SIG-M5 treated with dmso at 0.1 percent for 504 hours (cell line): ENCODE results near the gene FYCO1.
A peak's percentile ranks its signal among the peaks of the same experiment; 100 is the strongest.

Experiments used
- DNase-seq: peaks from one replicate; lab custom pipeline; 2025; ENCODE audit not compliant: unreplicated experiment; lab: John Stamatoyannopoulos, UW

The FYCO1 gene

DNA sequence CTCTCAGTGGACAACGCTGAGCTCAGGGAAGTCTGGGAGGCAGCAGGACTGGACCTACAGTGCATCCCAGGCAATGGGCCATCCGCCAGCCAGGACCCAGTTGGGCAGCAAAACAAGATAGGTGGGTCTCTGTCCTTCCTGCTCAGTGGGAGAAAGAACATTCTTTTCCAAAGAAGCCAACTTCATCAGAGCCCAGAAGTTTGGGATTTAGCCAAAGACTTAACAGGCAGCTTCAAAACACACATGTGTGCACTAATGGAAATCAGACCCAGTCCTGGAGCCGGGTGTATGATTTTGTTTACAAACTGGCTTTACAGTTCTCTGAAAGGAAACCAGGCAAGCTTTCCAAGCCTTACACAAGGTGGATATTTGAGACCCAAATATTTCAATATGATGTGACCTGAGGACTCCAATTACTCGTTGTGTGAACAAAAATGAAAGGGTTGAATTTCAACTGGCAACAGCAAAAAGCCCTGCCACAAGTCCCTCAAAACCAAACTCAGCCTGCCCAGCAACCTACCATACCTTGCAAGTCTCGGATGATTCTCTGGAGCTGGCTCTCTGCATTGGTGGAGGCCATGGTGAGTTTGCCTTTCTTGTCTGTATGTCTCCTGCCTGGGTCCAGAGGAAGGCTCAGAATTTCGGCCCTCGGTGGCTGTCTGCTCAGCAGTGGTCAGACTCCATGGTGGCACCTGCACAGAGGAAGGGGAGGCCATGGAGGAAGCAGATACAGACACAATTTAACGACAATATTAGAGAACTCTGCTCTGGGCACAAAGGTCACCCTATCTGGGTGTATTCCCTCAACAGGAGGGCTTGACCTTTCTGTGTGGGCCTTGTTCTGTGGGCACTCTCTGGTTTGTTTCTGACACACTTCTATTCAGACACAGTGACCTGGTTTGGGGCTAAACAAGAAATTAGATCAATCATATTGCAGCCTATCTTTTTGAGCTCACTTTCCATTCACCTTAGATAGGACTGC lies 11.0 kb downstream of the FYCO1 start:
- DNase-seq: no peak

DNA sequence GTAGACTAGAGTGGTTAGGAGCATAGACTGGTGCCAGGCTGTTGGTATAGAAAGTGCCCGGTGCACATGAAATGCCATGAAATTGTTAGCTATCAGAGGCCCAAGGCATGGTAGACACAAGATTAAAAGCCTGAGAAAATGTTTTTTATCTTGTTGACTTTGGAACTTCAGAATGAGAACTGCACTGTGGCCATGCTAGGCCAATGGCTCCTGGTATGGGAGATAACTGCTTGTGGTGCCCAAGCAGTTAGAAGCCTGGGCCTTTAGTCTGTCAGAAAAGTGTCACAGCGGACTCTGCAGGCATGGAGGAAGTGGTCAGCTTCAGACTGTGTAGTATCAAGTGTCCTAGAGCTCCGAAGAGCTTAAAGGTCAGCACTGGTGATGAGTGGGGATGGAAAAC lies 11.9 kb downstream of the FYCO1 start:
- no peak for DNase-seq

- DNase-seq: no peak
Observed at GRCh38 chr3:45981346-45982074, 14.1 kb downstream of the FYCO1 start.

DNA sequence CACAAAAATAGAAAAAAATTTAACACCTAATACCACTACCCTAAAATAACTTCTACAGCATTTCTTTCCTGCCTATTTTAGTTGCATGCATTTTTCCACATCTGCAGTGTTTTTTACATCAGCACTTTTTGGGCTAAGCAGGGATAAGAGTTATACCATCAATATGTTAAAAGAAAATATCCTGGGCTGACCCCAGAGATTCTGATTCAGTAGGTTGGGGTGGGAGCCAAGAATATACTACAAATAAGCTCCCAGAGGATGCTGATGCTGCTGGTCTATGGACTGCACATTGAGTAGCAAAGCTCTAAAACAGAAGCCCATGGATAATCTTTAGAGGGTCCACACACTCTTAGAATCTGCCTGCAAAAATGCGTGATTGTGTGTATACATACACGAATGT lies 14.8 kb downstream of the FYCO1 start:
- DNase-seq: no peak

DNA sequence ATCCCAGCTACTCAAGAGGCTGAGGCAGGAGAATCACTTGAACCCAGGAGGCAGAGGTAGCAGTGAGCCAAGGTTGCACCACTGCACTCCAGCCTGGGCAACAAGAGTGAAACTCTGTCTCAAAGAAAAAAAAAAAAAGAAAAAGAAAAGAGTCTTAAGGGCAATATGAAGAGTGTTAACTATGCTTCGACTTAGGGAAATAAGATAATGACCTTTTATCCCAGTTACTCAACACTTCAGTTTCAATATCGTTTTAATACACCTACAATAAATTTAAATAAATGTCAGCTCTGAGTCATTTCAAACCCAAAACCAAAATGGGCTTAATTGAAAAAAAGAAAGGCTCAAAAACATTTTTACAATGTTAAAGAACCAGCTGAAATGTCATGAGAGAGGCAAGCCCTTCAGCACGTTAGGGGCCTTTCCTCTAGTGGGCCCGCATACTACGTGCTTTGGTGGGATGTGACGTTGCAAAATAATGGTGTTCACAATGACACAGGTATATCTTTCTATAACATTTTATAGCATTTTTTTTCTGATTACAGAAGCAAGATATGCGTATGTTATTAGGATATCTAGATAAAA lies 15.3 kb downstream of the FYCO1 start:
- DNase-seq: no peak

DNA sequence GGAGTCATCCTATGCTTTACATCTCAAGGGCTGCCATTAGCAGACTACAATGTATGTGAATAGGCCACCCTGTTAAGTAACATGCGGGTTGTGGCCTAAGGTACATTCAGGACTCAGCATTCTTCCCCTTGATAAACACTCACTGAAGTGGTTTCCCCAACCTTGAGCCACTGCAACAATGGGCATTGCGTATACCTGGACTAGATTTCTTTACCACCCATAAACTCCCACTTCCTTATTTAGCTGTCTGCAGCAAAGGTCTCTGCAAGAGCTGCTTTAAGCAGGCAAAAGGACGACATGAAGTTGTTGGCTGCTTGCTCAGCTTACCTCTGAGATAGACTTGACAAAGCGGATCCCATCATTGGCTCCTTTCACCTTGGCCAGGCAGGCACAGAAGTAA lies 16.2 kb downstream of the FYCO1 start:
- DNase-seq: peak; percentile 6

- DNase-seq: peak; percentile 10
Observed at GRCh38 chr3:45978006-45978761, 17.4 kb downstream of the FYCO1 start.

DNA sequence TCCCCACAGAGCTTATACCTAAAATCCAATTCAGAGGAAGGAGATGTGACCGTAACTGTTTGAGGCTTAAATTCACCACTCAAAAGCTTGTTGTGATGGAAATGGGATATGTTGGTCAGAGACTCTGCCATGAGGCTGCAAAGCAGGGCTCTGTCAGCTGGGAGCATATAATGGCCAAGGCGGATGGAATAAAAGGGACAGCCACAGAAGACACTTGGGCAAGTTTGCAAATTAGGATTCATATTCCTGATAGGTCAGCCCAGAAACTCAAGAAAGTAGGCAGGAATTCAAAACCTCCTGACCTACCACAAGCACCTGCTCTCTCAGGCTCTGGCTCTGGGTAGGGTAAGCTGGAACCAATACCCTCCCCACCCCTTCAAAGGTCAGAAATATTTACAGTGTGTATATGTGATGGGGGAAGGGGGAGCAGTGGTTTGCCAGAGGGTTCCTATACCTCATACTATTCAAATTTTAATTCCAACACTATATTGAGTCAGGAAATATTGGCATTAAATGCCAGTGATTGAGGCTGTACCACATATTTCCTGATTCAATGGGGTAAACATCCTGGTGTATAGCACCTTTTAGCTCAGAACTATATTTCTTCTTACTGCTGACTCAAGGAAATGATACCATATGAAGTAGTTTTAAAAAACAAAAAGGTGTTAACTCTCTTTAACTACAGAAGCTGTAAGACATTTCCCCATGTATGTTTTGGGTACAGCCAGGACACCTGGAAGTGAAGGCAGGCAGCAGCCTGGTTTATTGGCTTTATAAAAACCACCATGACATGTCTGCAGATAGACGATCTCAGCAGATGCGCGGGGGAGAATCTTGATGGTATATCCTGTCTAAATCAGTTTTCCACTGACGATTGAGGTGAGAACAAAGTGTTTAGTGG lies 19.2 kb downstream of the FYCO1 start:
- no peak for DNase-seq

- DNase-seq: no peak
Observed at GRCh38 chr3:45975686-45976085, 19.9 kb downstream of the FYCO1 start.

GRCh38 chr3:45974686-45975085 lies 20.9 kb downstream of the FYCO1 start:
- DNase-seq: no peak

- peak; percentile 99 for DNase-seq
Observed at GRCh38 chr3:45972534-45973402, 22.9 kb downstream of the FYCO1 start.

DNA sequence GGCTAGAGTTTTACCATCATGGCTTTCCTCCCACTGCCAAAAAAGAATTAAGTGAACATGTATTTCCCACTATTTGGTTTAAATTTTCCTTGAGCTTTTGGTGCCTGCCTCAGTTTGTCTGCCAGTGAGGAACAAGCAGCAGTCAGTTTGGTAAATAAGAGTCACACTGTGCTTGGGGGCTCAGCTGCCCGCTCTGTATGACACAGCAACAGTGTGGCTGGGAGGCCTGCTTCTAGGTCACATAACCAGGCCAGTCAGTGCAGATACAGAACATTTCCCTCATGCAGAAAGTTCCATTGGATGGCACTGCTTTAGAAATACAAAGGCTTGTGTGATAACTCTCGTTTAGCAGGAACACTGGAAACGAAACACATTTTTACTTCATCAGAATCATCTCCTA lies 25.7 kb downstream of the FYCO1 start:
- no peak for DNase-seq

DNA sequence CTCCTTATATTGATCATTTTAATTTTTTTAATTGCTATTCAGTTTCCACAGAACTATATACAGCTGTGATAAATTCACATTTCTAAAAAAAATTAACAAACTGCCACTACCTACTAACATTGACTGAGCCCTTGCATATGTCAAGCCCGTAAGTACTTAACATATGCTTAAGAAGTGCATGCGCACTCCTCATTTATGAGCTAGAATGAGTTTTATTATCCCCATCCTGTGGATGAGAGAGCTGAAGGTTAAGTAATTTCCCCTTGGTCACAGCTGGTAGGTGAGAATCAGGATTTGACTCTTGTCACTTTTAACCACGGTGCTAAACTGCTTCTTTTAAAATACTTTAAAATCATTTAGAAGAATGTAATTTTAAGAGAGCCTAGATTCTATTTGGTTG lies 26.5 kb downstream of the FYCO1 start:
- no peak for DNase-seq

DNA sequence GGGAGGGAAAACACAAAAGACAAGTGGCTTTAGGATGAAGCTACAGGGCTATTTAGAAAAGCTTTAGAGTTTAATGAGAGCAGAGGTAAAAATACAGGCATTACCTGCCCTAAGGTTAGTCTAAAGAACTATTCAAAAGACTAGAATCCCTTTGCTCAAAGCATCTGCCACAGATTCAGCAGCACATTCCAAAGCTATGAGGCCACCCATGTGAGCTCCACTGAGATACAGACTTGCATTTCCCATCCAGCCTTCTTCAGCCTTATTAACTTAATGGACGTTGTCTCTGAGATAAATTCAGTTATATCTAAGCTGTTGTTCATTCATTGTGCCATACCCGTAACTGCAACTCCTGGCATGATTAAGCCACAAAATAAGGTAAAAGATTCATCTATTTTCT lies 26.9 kb downstream of the FYCO1 start:
- no peak for DNase-seq

- no peak for DNase-seq
Observed at GRCh38 chr3:45968149-45968548, 27.5 kb downstream of the FYCO1 start.

GRCh38 chr3:45967724-45968123 lies 27.9 kb downstream of the FYCO1 start:
- DNase-seq: no peak

- no peak for DNase-seq
Observed at GRCh38 chr3:45966950-45967640, 28.5 kb downstream of the FYCO1 start.

GRCh38 chr3:45966371-45966791 lies 29.2 kb downstream of the FYCO1 start:
- no peak for DNase-seq
